NCI-H1105 (cell line): Measurements from ENCODE around the gene COX5A.
A peak's percentile ranks its signal among the peaks of the same experiment; 100 is the strongest.
"Not testable (repeated sequence)": the region's sequence is repeated elsewhere in the genome, so short reads cannot be mapped to it uniquely, and the experiment has no call there.

Experiments used
- DNase-seq: peaks from one replicate; lab custom pipeline; 2025; lab: John Stamatoyannopoulos, UW

The COX5A gene

GRCh38 chr15:74901612-74902063 lies 36.2 kb downstream of the COX5A start:
- DNase-seq, result no peak

- DNase-seq, result no peak
Observed at GRCh38 chr15:74897300-74897701, 40.6 kb downstream of the COX5A start.

GRCh38 chr15:74896316-74896715 lies 41.6 kb downstream of the COX5A start:
- DNase-seq, result no peak

- DNase-seq, result no peak
Observed at GRCh38 chr15:74895830-74896229, 42.0 kb downstream of the COX5A start.

- not testable (repeated sequence) for DNase-seq
Observed at GRCh38 chr15:74894383-74894782, 43.5 kb downstream of the COX5A start.

GRCh38 chr15:74893627-74894026 lies 44.2 kb downstream of the COX5A start:
- no peak for DNase-seq

- no peak for DNase-seq
Observed at GRCh38 chr15:74892931-74893330, 44.9 kb downstream of the COX5A start.

GRCh38 chr15:74892313-74892712 lies 45.6 kb downstream of the COX5A start:
- no peak for DNase-seq

- DNase-seq, result no peak
Observed at GRCh38 chr15:74891469-74891868, 46.4 kb downstream of the COX5A start.

- DNase-seq, result no peak
Observed at GRCh38 chr15:74890665-74890960, 47.3 kb downstream of the COX5A start.

- DNase-seq, result peak; percentile 61
Observed at GRCh38 chr15:74889883-74890664, 47.8 kb downstream of the COX5A start, which contains the start of gene MPI. Gene MPI (plus strand): TSS chr15:74890042. CDS start chr15:74890074, 32 bp downstream.

- no peak for DNase-seq
Observed at GRCh38 chr15:74889390-74889882, 48.4 kb downstream of the COX5A start.

GRCh38 chr15:74888716-74889115 lies 49.2 kb downstream of the COX5A start:
- DNase-seq, result no peak

GRCh38 chr15:74887537-74888193 lies 50.2 kb downstream of the COX5A start:
- not testable (repeated sequence) for DNase-seq

GRCh38 chr15:74885461-74885860 lies 52.4 kb downstream of the COX5A start:
- DNase-seq, result no peak

GRCh38 chr15:74884428-74885223 lies 53.2 kb downstream of the COX5A start:
- no peak for DNase-seq

- no peak for DNase-seq
Observed at GRCh38 chr15:74882528-74882927, 55.3 kb downstream of the COX5A start.

- no peak for DNase-seq
Observed at GRCh38 chr15:74878273-74878672, 59.6 kb downstream of the COX5A start.

GRCh38 chr15:74873756-74874424 lies 64.0 kb downstream of the COX5A start:
- no peak for DNase-seq

- DNase-seq, result peak; percentile 83
Observed at GRCh38 chr15:74873036-74873755, 64.7 kb downstream of the COX5A start, which contains the start of gene SCAMP2. Gene SCAMP2 (minus strand): TSS chr15:74873365. CDS start chr15:74873255, 110 bp downstream.

GRCh38 chr15:74872702-74873035 lies 65.2 kb downstream of the COX5A start:
- DNase-seq, result no peak
